ENCODE data around the gene NCAN.

The NCAN gene

DNA sequence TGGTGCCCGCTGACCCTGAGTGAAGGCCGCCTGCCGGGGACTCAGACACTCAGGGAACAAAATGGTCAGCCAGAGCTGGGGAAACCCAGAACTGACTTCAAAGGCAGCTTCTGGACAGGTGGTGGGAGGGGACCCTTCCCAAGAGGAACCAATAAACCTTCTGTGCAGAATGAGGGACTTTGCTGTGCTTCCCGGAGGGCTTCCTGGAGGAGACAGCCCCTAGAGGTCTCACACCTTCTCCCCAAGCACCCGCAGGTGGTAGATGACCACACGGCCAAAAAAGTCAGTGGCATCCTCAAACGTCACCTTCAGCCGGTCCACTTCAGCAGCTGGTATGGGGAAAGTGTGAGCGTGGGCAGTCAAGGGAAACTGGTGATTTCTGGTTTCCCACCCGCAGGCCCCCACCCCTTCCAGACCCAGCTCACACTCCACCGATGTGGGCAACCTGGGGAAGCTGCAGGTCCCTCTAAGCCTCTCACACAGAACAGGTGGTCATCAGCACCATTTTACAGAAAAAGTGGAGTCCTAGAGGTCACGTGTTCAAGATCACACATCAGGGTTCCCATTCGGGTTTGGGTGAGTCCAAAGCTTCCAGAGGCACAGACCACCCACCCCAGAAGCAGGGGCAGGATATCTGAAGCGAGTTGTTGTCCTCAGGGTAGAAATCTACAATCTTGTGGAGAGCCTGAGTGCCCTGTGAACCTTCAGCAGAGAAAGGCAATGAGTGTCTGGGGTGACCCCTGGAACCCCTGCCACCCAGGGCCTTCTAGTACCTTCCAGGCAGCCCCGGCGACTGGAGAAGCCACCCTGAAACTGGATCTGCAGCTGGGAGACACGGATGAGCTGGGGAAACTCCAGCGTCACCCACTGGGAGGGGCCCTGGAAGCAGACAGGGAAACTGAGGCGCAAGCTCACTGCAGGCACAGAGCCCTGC, 9.8 kb upstream of the NCAN start:
- TF ChIP-seq, protein P1, sequence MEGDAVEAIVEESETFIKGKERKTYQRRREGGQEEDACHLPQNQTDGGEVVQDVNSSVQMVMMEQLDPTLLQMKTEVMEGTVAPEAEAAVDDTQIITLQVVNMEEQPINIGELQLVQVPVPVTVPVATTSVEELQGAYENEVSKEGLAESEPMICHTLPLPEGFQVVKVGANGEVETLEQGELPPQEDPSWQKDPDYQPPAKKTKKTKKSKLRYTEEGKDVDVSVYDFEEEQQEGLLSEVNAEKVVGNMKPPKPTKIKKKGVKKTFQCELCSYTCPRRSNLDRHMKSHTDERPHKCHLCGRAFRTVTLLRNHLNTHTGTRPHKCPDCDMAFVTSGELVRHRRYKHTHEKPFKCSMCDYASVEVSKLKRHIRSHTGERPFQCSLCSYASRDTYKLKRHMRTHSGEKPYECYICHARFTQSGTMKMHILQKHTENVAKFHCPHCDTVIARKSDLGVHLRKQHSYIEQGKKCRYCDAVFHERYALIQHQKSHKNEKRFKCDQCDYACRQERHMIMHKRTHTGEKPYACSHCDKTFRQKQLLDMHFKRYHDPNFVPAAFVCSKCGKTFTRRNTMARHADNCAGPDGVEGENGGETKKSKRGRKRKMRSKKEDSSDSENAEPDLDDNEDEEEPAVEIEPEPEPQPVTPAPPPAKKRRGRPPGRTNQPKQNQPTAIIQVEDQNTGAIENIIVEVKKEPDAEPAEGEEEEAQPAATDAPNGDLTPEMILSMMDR (IDR thresholded peaks at IDR 0.05; ENCODE audit: control insufficient read depth, extremely low read depth, insufficient read depth): no peak
- peak overlapping the region; percentile 91 for H3K4me3 ChIP-seq (ENCODE audit: low read depth, low read length)
- DNase-seq (ENCODE audit: low read depth): no peak

DNA sequence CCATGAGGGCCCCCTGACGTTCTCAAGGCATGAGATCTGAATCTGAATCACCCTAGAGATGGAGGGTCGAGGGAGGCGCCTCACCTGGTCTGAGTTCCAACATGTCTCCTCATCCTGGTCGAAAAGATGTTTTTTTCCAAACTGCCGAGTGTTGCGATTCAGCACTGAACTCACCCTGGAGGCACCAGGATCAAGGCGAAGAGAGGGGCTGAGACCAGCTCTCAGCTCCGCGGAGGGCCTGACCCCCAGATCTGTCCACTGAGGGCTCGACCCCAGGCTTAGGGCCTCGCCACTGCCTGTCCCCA, 9.1 kb upstream of the NCAN start:
- TF ChIP-seq, protein P1 (IDR thresholded peaks at IDR 0.05; ENCODE audit: control insufficient read depth, extremely low read depth, insufficient read depth): no peak
- no peak for DNase-seq (ENCODE audit: low read depth)
- H3K4me3 ChIP-seq (ENCODE audit: low read depth, low read length): peak overlapping the region; percentile 91

DNA sequence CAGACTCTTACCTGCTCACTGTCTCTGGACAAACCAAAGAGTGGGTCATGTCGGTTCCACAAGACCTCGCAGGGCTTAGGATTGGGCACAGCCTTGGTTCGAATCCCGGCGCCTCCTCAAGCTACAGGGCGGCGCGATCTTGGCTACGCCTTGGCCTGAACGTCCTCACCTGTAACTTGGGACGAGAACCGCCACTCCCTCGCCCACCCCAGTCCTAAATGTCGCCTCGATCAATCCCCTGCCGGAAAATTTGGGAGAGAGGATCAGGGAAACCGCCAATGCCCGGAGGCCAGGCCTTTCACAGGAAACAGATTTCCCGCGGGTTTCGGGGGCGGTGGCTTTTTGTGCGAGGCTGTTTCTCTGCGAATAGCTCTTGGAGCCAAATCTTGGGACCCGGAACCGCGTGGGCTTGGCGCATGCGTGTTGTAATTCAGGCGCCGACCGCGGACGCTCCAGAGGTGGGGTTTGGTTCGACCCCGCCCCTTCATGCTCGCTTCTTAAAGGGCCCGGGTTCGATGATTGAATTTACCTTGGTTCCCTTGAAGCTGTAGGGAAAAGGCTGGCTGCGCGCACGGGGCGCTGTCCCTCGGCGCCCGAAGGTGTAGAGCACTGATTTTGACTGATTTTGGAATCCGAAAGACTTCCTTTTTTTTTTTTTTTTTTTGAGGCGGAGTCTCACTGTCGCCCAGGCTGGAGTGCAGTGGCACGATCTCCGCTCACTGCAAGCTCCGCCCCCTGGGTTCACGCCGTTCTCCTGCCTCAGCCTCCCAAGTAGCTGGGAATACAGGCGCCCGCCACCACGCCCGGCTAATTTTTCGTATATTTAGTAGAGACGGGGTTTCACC, 8.5 kb upstream of the NCAN start, which contains the start of gene NR2C2AP:
Gene NR2C2AP, minus strand, starts transcription at position 403 of the 845 bp plus-strand sequence. Its CDS starts 354 bp downstream, at position 49.
- DNase-seq (ENCODE audit: low read depth): peak; percentile 79
- TF ChIP-seq, protein P1 (IDR thresholded peaks at IDR 0.05; ENCODE audit: control insufficient read depth, extremely low read depth, insufficient read depth): no peak
- H3K4me3 ChIP-seq (ENCODE audit: low read depth, low read length): peak within 1 kb of the TSS; percentile 91

DNA sequence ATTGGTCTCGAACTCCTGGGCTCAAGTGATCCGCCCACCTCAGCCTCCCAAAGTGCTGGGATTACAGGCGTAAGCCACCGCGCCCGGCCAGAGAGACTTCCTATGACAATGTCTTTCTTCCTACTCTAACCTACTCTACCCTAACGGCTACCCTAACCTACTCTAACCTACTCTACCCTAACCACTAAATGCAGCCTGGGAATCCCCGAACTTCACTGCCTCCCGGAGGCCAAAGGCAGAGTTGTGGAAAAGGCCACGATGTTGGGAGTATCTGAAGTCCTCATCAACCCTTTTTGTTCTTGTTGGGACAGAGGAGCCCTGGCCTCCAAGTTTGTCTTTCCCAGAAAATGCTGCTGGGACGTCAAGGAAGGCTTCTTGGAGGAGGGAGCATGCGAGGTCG, 7.6 kb upstream of the NCAN start:
- TF ChIP-seq, protein P1 (IDR thresholded peaks at IDR 0.05; ENCODE audit: control insufficient read depth, extremely low read depth, insufficient read depth): no peak
- DNase-seq (ENCODE audit: low read depth): no peak
- no peak overlapping the region for H3K4me3 ChIP-seq (ENCODE audit: low read depth, low read length)

DNA sequence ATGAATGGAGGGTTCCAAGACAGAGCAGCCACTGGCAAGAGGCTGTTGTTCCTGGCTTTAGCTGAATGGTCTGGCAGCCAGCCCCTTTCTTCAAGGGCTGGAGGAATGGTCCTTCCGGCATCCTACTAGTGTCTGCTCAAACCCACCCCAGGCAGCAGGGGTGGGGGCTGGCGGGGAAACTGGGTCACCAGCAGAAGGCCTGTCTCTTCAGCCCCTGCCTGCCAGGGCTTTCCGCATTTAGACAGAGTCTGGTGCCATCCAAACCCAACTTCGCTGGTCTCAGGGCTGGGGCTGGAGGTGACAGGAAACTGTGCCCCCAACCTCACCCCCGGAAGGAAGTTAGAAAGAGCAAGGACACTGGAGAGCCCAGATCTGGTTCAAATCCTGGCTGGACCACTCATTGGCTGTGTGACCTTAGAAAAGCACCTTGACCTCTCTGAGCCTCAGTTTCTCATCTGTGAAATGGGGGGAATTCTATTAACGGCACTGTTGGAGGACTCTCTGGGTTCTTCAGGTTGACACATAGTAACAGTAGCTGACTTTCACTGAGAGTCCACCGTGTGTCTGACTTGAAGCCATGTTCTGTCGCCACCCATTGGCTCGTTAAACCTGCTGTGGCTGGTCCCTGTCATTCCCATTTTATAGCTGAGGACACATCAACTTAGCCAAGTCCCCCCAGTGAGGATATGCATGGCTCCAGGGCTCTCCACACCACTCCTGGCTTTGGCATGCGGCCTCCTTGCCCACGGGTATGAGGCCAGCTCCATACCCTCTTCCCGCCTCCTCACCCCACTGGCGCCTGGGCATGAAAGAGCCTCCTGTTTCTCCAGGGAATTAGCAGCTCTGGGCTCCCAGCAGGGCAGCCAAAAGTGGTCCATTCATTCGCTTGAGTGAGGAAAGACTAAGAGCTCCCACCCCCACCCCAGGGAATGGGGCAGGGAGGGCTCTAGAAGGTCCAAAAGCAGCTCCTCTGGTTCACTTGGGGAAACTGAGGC, 6.0 kb upstream of the NCAN start:
- no peak for DNase-seq (ENCODE audit: low read depth)
- TF ChIP-seq, protein P1 (IDR thresholded peaks at IDR 0.05; ENCODE audit: control insufficient read depth, extremely low read depth, insufficient read depth): no peak
- no peak overlapping the region for H3K4me3 ChIP-seq (ENCODE audit: low read depth, low read length)

DNA sequence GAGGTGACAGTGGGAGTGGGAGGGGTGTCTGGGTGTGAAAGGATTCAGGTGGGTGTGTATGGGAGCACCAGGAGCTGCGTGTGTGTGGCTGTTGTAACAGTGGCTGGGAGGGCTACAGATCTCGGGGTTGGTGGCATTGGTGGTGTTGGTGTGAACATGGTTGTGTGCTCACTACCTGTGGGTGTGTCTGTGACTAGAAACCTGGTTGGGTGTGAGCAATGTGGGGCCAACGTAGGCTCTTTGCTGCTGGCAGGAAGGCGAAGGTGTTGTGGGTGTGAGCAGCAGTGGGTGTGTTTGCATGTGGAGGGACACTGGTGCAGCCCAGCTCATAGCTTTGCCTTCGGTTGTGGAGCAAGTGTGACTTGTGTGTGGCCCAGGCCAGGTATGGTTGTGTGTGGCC, 4.8 kb upstream of the NCAN start:
- H3K4me3 ChIP-seq (ENCODE audit: low read depth, low read length): no peak overlapping the region
- TF ChIP-seq, protein P1 (IDR thresholded peaks at IDR 0.05; ENCODE audit: control insufficient read depth, extremely low read depth, insufficient read depth): no peak
- no peak for DNase-seq (ENCODE audit: low read depth)

Measured in LNCaP clone FGC (cell line).